Activated naive CD4-positive, alpha-beta T cell treated with anti-CD3 and anti-CD28 coated beads, Interleukin-2, amount 50 U/mL, for 24 hours (primary cell): Measurements from ENCODE around the gene OR4C45.
"Not testable (repeated sequence)": the region's sequence is repeated elsewhere in the genome, so short reads cannot be mapped to it uniquely, and the experiment has no call there.

ENCODE experiments used
- H3K27ac Mint-ChIP-seq: one replicate; pipeline ENCODE4 v1.8.0; 2021; ENCODE audit warnings: mild to moderate bottlenecking, mixed read lengths
- H3K27me3 Mint-ChIP-seq: one replicate; pipeline ENCODE4 v1.8.0; 2021; ENCODE audit warnings: mixed read lengths
- H3K36me3 Mint-ChIP-seq: one replicate; pipeline ENCODE4 v1.8.0; 2021; ENCODE audit warnings: mixed read lengths
- H3K4me1 Mint-ChIP-seq: one replicate; pipeline ENCODE4 v1.8.0; 2021; ENCODE audit warnings: mixed read lengths
- H3K4me3 Mint-ChIP-seq: one replicate; pipeline ENCODE4 v1.8.0; 2021; ENCODE audit warnings: mild to moderate bottlenecking, mixed read lengths
- H3K9me3 Mint-ChIP-seq: one replicate; pipeline ENCODE4 v1.8.0; 2021; ENCODE audit warnings: mixed read lengths

Gene OR4C45

DNA sequence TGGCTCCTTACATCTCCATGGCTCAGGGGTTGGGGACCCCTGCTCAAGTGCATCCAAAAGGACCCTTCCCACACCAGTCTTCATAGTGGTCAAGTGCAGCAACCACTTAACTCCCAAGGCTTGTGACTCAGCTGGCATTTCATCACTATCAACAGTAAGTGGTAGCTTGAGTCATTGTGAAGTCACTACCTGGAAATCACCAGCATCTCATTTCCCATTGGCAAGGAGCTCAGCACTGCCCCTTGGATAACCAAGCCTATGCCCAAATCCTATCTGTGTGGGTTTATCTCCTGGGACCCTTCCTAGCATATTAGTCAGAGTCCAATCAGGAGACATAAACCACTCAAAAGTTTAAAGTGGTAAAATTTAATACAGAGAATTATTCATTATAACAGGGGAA is 46.3 kb downstream of the OR4C45 start:
- H3K27ac Mint-ChIP-seq, H3K4me1 Mint-ChIP-seq, H3K9me3 Mint-ChIP-seq, H3K36me3 Mint-ChIP-seq, H3K27me3 Mint-ChIP-seq, H3K4me3 Mint-ChIP-seq: not testable (repeated sequence)

DNA sequence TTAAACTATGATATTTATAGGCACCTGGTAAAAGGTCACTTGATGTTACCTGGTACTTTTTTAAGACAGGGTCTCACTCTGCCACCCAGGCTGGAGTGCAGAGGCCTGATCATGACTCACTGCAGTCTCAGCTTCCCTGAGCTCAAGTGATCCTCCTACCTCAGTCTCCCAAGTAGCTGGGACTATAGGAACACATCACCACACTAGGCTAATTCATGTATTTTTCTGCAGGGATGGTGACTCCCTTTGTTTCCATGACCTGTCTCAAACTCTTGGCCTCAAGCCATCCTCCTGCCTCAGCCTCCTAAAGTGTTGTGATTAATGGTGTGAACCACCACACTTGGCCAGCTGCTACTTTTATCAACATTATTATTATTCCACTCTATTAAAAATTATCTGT is 47.6 kb downstream of the OR4C45 start:
- no peaks in the 10 kb centered on the region for H3K27me3 Mint-ChIP-seq
- no peaks in the 10 kb centered on the region for H3K36me3 Mint-ChIP-seq
- H3K27ac Mint-ChIP-seq = no peak overlapping the region
- no peaks in the 10 kb centered on the region for H3K9me3 Mint-ChIP-seq
- H3K4me3 Mint-ChIP-seq = no peak overlapping the region
- H3K4me1 Mint-ChIP-seq = no peaks in the 10 kb centered on the region
